ENCODE results near the gene WDR1.

WDR1 gene

DNA sequence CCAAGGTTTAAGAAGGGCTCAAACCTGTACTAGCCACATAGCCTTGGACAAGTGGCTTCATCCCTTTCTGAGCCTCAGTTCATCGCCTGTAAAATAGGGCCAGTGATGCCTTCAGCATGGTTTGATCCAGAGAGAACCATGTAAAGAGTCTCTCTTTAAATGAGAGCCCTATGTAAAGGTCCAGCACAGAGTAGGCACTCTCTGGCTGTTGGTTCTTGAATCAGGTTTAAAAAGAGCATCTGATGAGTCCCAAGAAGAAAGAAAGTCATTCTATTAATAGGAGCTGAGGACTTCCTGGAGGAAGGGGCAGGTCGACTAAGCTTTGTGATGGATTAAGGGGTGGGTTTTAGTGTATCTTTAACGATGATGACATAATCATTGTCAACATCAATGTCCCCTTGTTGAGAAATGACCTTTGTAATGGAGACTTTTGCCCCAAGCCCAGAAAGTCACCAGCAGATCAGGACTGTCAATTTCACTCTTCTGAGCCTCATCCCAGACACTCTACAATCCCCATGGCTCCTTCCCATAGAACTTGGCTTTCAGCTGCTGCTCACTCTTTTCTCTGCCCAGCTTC is 91.3 kb downstream of the WDR1 start:
- TF ChIP-seq CTCF (IDR thresholded peaks at IDR 0.05; ENCODE audit: low read depth, low read length) = no peak
- no peak for DNase-seq (ENCODE audit: low read depth in 2 of 2)

More for the DNA sequence above, 91.3 kb downstream of the WDR1 start:
- H3K4me3 ChIP-seq (replicated peaks in 1 of 2; ENCODE audit: low read depth in 2 of 2, low read length in 2 of 2) = no peak overlapping the region
